Adipocyte (in vitro differentiated cells): ENCODE data around the gene ARMH4.

Source experiments
- DNase-seq: peaks from one replicate; pipeline ENCODE4 v3.0.0-alpha.2; 2015; ENCODE audit warnings: low read depth
- H3K27me3 ChIP-seq: replicated peaks from 2 replicates; pipeline ENCODE4 v1.7.0; 2013; ENCODE audit warnings: mild to moderate bottlenecking, low read length, moderate library complexity; ENCODE audit not compliant: control insufficient read depth, insufficient read depth
- H3K36me3 ChIP-seq: 2 replicates; pipeline ENCODE4 v1.7.0; 2013; ENCODE audit warnings: low read length, mild to moderate bottlenecking, moderate library complexity; ENCODE audit not compliant: control insufficient read depth, insufficient read depth, severe bottlenecking
- H3K4me1 ChIP-seq: 2 replicates; pipeline ENCODE4 v1.7.0; 2013; ENCODE audit warnings: mild to moderate bottlenecking, low read length, moderate library complexity; ENCODE audit not compliant: control insufficient read depth, insufficient read depth
- H3K4me3 ChIP-seq: 2 replicates; pipeline ENCODE4 v1.7.0; 2013; ENCODE audit warnings: mild to moderate bottlenecking, low read length, moderate library complexity
- H3K9ac ChIP-seq: 2 replicates; pipeline ENCODE4 v1.7.0; 2013; ENCODE audit warnings: mild to moderate bottlenecking, low read length, moderate library complexity
- H3K9me3 ChIP-seq: 2 replicates; pipeline ENCODE4 v1.7.0; 2013; ENCODE audit warnings: mild to moderate bottlenecking, low read length, moderate library complexity; ENCODE audit not compliant: control insufficient read depth

ARMH4 gene

DNA sequence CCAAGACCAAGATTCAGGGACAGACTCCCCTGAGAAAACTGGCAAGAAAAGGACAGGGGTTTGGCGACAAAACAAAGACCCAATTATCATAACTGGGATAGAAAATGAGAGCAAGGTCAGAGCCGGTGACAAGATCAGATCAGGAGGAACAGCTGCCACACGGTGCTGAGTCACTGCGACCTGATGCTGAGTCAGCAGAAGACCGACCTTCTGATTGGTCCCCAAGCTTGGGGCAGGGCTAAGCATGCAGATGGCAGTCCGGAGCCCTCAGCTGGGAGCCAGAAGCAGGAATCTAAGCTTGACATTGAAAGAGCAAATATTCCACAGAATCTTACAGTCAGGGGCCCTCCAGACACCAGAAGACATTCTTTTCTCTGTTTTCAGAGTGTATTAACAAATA lies 19.1 kb upstream of the ARMH4 start:
- Histone ChIP-seq H3K36me3 (no peaks in the 10 kb centered on the region), H3K9me3 (no peaks in the 10 kb centered on the region), H3K27me3 (no peaks in the 10 kb centered on the region), H3K4me1 (peaks cover 17% of the 10 kb centered on the region), H3K4me3 (peak overlapping the region; percentile 10), H3K9ac (peak overlapping the region; percentile 46)
- peak; percentile 83 for DNase-seq

DNA sequence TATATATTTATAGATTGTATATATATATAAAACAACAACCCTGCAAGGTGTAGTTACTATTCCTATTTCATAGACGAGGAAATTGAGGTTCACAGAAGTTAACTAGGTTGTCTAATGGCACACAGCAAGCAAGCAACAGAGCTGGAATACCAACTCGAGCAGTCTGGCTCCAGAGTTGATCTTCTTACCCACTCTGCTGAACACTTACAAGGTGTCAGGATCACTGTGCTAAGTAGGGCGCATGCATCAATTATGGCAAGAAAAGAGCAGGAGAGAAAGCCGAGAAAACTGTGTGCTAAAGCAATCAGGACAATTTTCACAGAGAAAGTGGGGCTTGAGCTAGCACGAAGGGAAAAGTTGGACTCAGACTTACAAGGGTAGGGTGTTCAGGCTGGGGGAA lies 15.9 kb upstream of the ARMH4 start:
- DNase-seq = no peak
- no peaks in the 10 kb centered on the region for H3K9me3 ChIP-seq

DNA sequence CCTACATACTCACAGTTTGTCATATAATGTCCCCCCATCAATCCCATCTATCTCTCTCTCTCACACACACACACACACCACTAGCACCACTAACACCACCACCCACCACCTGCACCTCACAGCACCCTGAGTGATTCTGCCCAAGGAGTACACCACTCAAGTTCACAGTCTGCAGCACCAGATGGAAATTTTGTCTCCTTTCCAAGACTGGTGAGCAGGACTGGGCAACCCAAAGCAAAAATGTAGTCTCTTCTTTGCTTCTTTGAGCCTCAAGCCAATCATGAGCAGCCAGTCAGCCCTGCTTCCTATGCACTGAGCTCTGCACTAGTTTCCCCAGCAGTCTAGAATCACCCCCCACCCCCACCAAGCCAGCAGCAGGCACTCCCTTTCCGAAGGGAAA lies 15.0 kb upstream of the ARMH4 start:
- Histone ChIP-seq H3K4me3 (no peak overlapping the region), H3K9ac (no peak overlapping the region), H3K4me1 (peaks cover 22% of the 10 kb centered on the region), H3K9me3 (no peaks in the 10 kb centered on the region), H3K27me3 (no peaks in the 10 kb centered on the region), H3K36me3 (no peaks in the 10 kb centered on the region)
- no peak for DNase-seq

More for the DNA sequence above, 15.9 kb upstream of the ARMH4 start:
- Histone ChIP-seq H3K27me3 (no peaks in the 10 kb centered on the region), H3K36me3 (no peaks in the 10 kb centered on the region), H3K9ac (no peak overlapping the region), H3K4me3 (no peak overlapping the region), H3K4me1 (peaks cover 22% of the 10 kb centered on the region)

DNA sequence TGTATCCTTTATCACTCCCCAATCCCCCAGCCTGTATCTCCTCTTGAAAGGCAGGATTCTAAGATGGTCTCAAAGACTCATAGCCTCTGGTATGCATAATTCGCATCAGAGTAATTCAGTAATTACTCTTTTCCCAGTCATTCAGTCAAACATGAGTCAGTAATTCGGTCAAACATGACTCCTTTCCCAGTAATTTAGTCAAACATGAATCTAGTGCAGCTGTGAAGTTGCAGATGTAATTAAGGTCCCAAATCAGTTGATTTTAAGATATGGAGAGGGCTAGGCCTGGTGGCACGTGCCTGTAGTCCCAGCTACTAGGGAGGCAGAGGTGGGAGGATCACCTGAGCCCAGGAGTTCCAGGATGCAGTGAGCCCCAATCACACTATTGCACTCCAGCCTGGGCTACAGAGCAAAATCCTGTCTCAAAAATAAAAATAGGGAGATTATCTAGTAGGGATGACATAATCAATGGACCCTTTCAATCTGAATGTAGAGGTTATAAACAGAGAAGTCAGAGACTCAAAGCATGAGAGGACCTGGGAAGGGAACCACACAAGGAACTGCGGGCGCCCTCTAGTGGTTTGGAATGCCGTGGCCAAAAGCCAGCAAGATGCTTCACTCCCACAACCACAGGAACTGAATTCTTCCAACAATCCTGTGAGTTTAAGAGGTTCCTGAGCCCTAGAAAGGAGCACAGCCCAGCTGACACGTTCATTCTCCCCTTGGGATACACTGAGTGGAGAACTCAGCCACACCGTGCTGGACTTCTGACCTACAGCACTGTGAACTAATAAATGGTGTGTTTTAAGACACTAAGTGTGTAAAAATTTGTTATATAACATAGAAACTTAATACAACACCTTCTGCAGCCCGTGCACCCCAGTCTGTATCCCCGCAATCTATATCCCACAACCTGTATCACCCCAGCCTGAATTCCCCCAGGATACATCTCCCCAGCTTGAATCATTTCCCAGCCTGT lies 14.3 kb upstream of the ARMH4 start:
- no peaks in the 10 kb centered on the region for H3K27me3 ChIP-seq
- peaks cover 19% of the 10 kb centered on the region for H3K4me1 ChIP-seq
- H3K9me3 ChIP-seq = no peaks in the 10 kb centered on the region
- H3K36me3 ChIP-seq = no peaks in the 10 kb centered on the region
- H3K4me3 ChIP-seq = no peak overlapping the region
- DNase-seq = peak; percentile 93
- H3K9ac ChIP-seq = peak overlapping the region; percentile 16

DNA sequence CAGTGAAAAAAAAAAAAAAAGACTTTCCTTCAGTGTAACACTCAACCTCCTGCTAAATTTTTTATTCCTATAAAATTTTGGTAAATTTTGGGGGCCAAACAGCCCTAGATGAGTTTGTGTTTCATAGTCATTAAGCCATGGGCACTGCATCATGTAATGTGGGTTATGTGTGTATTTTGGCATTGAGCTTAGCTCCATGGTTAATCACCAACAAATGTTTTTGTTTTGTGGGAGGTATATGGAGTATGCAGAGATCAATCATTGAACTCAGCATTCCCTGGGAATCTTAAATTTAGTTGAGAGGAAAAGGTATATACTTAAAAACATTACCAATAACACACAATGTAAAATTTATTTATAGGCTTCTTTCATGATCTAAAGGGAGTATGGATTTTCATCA lies 8.5 kb upstream of the ARMH4 start:
- no peaks in the 10 kb centered on the region for H3K27me3 ChIP-seq
- no peak overlapping the region for H3K9ac ChIP-seq
- H3K4me3 ChIP-seq = no peak overlapping the region
- no peak for DNase-seq
- no peaks in the 10 kb centered on the region for H3K4me1 ChIP-seq
- H3K9me3 ChIP-seq = no peaks in the 10 kb centered on the region
- no peaks in the 10 kb centered on the region for H3K36me3 ChIP-seq

DNA sequence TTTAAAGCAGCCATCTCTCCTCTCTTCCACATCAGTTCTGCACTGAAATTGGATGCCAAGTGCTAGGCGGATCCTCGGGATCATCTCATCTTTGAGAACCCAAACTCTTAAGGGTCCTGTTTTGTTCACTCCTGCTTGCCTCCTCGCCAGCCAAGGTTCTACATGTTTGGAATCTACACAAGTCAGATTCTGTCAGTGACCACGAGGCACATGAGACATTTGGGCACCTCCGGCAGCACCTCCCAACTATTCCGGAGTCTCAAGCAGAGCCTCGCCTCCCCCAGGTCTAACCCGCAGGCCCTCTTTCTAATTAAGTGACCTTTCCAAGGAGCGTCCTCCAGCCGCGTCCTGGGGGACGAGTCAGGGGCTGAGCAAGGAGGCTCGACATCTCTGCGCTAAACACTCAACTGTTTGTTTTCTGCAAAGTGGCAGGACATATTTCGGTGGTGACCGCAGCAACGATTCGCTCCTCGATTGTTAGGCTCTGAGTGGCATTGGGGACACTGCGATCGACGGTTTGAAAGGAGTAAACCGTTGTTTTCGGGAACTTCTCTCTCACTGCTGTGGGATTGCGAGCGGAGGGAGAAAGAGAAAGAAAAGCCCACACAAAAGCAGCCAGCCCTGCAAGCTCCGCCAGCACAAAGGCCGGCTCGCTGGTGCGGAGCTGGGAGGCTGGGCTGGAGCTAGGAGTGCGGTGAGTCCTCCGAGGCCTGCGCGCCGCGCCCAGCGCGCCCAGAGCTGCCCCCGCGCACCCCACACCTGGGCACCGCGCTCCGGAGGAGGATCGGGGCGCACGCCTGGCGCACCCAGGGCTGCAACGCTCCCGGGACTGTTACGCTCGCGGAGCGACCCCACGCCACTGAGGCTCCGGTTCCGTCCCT lies 640 bp downstream of the ARMH4 start:
- Histone ChIP-seq H3K4me3 (peak overlapping the region; percentile 91), H3K4me1 (peaks cover 6% of the 10 kb centered on the region), H3K27me3 (no peaks in the 10 kb centered on the region), H3K9me3 (no peaks in the 10 kb centered on the region), H3K36me3 (no peaks in the 10 kb centered on the region), H3K9ac (peak overlapping the region; percentile 81)
- DNase-seq = peak; percentile 67

DNA sequence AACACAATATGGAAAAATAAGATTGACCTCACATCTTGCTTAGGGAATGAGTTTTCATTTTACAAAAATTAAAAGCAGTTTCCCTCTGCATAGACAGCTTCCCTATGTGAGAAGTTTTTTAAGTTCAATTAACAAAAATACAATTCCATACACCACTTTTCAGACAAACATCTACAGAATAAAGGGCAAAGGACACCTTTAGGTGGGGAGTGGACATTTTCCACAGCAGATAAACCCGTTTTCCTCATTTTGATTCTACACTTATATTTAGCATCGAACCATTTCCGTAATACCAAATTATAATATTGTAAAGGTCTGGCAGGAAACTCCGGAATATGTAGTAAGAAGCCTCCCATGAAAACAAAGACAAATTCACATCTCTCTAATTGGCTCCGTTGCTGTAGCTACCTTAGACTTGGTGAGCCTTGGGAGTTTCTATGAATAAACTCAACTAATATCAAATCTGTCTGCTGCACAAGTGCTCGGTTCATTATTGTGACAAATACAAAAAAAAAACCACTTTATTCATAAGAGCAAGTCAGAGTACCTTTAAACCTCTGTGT lies 1.7 kb downstream of the ARMH4 start:
- Histone ChIP-seq H3K4me3 (no peak overlapping the region), H3K27me3 (no peaks in the 10 kb centered on the region), H3K36me3 (no peaks in the 10 kb centered on the region), H3K4me1 (peaks cover 6% of the 10 kb centered on the region), H3K9ac (no peak overlapping the region), H3K9me3 (no peaks in the 10 kb centered on the region)
- no peak for DNase-seq

DNA sequence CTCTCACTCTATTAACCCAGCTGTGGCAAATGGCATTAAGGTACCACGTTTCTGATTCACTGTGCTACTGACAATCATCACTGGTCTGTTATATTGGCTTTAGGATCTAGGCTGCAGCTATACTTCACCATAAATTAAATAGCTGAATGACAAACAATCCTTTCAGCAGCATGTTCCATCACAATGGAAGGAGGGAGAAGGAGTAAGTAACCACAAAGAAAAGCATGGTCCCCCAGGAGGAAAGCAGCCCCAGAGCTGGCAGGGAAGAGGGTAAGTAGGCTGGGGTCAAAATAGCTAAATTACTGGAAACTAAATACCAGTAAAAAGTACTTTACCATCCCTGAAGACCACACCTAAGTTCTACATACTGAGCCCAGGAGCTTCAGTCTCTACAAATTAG lies 2.8 kb downstream of the ARMH4 start:
- Histone ChIP-seq H3K4me3 (no peak overlapping the region), H3K9ac (no peak overlapping the region), H3K36me3 (no peaks in the 10 kb centered on the region), H3K27me3 (no peaks in the 10 kb centered on the region), H3K4me1 (peaks cover 6% of the 10 kb centered on the region), H3K9me3 (no peaks in the 10 kb centered on the region)
- DNase-seq = no peak

DNA sequence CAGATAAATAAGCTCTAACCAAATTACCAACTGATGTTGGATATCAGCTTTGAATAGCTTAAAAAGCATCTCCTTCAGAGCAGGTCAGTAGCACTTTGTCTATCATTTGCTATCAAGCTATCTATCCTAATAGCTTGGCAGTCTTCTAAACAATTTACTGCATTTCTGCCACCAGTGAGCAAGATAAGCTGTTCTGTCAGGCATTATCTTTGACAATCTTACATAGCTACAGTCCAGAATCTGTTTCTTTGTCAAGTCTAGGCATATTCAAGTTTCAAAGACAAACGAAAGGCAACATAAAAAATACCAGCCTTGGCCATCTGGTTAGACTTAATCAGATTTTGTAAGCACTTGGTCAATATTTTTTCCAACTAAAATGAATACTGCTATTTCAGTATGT lies 5.6 kb downstream of the ARMH4 start:
- no peaks in the 10 kb centered on the region for H3K27me3 ChIP-seq
- no peaks in the 10 kb centered on the region for H3K9me3 ChIP-seq
- H3K9ac ChIP-seq = no peak overlapping the region
- H3K4me3 ChIP-seq = no peak overlapping the region
- no peaks in the 10 kb centered on the region for H3K36me3 ChIP-seq
- no peaks in the 10 kb centered on the region for H3K4me1 ChIP-seq
- DNase-seq = no peak

DNA sequence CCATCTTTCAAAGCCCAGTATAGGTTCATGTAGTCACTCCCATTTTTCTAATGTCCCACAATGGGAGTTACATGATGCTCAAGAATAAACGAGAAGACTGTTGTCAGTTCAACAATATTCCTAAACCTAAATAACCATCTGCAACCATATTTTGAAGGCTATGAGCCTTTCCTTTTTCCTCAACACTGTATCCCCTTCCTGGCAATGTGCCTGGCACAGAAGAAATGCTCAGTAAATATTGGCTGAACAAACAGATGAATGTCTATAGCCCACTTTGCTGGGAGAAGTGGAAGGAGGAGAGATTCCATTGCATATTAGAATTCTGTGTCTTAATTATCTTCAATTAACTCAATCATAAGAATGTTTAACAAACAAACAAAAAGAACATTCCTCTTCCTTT lies 6.1 kb downstream of the ARMH4 start:
- H3K4me1 ChIP-seq = no peaks in the 10 kb centered on the region
- H3K9me3 ChIP-seq = no peaks in the 10 kb centered on the region
- H3K9ac ChIP-seq = no peak overlapping the region
- no peaks in the 10 kb centered on the region for H3K36me3 ChIP-seq
- DNase-seq = no peak
- no peaks in the 10 kb centered on the region for H3K27me3 ChIP-seq
- no peak overlapping the region for H3K4me3 ChIP-seq

DNA sequence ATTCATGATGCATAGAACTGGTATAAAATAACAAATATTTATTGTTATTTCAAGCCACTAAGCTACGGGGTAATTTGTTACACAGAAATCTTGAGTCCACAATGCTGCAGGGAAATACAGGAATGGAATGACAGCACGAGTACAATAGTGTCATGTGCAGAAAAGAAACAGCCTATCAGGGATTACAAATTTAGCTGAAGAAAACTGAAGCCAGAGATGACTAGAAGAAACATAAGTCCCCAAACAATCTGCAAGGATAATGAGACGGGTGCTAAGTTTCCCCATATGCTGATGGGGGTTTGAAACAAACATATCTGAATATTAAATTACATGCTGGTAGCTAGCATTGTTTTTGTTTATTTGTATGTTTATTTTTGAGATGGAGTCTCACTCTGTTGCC lies 8.9 kb downstream of the ARMH4 start:
- Histone ChIP-seq H3K9me3 (no peaks in the 10 kb centered on the region), H3K4me3 (no peak overlapping the region), H3K4me1 (no peaks in the 10 kb centered on the region), H3K36me3 (no peaks in the 10 kb centered on the region), H3K27me3 (no peaks in the 10 kb centered on the region), H3K9ac (no peak overlapping the region)
- DNase-seq = no peak
